Glomerular visceral epithelial cell (primary cell): ENCODE data around the gene DAZAP1.
A peak's percentile ranks its signal among the peaks of the same experiment; 100 is the strongest.
"Not testable (repeated sequence)": the region's sequence is repeated elsewhere in the genome, so short reads cannot be mapped to it uniquely, and the experiment has no call there.

Experiments
- DNase-seq: peaks from one replicate; pipeline ENCODE4 v3.0.0-alpha.2; 2016; ENCODE audit errors: extremely low spot score

The DAZAP1 gene

DNA sequence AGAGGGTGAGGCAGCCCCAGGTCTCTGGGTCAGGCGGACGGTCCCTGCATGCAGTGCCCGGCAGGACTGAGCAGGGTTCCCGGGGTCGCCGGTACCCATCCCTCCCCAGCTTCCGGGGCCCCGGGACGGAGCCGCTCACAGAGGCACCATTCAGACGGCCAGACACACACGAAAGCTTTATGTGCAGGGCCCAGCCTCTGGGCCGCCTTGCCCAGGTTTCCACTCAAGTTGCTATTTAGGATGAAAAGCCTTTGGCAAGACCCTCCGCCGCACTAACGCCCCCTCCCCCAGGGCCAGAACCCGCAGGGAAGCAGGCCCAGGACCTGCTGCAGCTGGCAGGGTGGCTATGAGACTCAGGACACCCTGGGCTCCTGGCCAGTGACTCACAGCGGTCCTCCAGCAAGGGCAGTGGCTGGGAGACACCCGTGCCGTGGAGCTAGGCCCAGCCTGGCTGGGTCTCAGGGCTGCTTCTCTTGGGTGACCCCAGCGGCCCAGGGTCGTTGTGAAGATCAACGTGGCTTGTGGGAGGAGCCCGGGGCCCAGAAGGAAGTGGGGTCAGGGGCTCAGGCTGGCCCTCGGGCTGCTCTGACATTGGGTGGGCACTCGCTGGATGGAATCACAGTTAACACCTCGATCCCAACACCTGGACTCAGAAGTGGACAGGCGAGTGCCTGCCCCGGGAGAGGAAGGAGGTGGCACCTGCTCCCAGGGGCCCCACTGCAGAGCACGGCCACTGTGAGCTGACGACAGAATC is 66.8 kb downstream of the DAZAP1 start:
- no peak for DNase-seq

DNA sequence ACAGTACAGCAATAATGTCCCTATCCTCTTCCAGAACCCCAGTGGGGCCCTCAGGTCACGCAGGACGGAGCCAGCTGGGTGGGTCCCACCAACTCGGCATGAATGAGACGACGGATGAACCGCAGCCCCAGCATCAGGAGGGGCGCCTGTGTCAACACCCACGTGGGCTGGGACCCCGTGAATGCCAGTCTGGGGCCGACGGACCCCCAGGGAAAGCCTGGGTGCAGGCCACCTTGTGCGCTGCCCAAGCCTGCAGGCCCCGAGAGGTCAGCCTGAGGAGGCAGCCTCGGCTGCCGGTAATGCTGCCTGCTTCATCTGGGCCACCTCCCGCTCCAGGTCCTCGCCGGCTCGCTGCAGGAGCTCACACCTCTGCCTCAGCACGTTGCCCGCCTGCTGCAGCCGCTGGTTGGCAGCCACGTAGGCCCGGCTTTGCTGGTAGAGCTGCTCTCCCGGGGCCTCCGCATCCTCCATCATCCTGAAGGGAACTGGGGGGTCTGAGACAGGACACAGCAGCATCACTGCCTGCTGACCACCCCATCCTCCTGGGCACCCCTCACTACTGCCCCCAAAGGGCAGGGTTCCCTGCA is 67.5 kb downstream of the DAZAP1 start:
- DNase-seq: no peak

DNA sequence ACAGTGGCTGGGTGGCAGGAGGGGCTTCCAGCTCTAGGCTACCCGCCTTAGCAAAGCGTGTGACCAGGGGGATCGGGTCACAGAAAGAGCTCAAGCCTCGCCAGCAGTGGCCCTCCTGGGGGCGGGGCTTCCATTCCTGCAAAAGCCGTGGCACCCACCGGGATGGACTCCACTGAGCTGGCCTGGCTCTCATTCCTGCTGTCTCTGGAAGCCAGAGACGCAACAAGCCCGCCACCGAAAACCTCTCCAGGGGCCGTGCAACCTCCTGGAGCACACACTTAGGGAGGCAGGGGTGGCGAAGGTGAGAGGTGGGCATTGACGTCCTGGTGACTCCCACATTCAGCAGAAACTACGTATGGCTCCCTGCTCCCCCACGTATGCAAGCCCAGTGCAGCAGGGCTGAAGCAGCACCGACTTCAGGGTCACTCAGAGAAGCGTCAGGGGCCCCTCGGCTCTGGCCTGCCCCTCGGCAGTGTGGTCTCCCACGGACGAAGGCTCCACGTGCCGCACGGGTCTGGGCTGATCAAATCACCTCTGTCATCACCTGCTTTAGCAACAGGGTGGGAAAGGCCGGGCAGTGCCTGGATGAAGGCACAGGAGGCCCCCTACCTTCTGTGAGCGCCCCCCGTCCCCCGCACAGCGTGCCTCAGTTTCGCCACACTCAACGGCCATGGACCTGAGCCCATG is 68.5 kb downstream of the DAZAP1 start:
- no peak for DNase-seq

DNA sequence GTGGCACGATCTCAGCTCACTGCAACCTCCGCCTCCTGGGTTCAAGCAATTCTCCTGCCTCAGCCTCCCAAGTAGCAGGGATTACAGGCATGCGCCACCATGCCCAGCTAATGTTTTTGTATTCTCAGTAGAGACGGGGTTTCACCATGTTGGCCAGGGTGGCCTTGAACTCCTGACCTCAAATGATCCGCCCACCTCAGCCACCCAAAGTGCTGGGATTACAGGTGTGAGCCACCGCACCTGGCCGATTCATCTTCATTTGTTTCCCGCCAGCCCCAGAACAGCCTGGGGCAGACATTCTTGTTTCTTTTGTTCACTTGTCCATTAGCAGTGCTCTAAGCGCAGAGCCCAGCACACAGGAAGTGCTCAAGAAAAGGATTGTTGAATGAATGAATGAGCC is 69.7 kb downstream of the DAZAP1 start:
- not testable (repeated sequence) for DNase-seq

DNA sequence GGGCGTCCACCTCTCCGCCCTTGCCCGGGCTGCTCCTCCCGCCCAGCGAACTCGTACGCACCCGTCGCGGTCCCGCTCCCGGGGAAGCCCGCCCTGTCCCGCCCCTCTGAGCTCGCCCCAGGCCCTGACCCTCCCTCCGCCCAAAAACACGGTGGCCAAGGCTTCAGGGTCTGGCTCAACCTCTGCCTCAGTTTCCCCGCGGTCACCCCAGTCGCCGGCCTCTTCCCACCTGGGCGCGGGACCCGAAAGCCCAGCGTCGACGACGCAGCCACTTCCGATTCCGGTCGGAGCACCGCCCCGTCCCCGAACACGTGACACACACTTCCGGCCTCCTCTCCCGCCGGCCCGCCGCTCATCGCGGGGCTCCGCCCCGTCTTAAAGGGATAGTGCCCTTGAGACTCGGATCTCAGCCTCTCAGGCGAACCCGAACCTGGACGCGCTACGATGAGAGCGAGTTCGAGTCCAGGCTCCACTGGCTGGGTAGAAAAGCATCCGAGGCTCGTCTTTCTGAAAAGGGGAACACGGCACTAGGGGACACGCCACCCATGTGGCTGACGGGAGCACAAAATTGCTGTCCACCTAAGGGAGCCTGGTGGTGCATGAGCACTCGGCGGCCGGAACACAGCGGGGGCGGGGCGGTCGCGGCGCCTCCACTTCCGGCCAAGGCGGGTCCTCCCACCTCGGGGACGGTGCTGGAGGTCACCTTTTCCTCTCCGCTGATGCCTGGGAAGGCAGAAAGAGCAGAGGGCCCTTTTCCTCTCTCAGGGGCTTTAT is 71.7 kb downstream of the DAZAP1 start, which contains the start of gene C19orf25:
Gene C19orf25, minus strand, starts transcription at position 282 of the 774 bp plus-strand sequence. CDS start 312 bp downstream, outside the sequence.
- peak; percentile 93 for DNase-seq

DNA sequence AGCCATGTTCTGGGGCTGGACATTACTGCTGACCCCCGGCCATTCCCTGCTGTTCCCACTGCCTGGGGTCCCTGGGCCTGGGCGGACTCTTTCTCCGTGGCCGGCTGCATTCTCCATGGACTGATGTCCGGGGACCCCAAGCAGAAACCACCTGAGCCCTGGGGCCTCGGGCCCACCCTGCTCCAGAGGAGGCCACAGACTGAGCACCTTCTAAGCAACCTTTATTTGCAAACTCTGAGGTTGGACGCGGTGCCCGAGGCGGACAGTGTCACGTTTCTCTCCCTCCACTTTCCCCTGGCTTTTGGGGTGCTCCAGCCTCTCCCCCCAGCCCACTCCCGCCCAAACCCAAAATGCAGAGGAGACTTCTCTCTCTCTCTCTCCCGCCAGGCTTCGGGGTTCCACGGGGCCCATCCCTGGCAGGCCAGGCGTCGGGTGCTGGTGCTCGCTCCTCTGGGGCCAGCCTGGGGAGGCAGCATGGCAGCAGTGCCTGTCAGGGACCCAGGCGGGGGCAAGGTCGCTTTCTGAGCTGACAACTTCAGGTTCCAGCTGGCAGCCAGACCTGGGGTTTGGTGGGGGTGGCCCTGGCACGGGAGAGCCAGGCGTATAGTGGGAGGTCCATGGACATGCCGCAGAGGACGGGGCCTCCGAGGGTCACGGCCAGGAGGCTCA is 74.0 kb downstream of the DAZAP1 start:
- no peak for DNase-seq

DNA sequence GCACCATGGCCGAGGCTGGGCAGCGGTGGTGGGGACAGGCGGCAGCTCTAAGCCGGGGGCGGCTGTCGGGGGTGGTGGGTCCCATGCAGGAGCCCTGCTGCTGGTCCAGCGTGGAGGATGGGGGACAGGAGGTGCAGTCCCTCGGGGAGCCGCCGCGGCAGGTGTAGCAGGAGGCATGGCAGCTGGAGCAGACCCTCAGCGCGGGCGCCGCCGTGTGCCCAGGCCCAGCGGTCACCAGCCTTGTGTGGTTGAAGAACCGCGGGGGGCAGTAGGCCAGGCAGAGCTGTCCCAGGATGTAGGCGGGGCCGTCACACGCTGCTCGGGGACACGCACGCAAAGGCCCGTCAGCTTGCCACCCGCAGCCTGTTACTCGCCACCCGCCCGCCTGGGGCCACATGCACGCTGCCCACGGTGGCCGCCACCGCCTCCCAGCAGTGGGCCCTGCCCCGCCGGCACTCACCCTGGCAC is 74.5 kb downstream of the DAZAP1 start:
- no peak for DNase-seq

DNA sequence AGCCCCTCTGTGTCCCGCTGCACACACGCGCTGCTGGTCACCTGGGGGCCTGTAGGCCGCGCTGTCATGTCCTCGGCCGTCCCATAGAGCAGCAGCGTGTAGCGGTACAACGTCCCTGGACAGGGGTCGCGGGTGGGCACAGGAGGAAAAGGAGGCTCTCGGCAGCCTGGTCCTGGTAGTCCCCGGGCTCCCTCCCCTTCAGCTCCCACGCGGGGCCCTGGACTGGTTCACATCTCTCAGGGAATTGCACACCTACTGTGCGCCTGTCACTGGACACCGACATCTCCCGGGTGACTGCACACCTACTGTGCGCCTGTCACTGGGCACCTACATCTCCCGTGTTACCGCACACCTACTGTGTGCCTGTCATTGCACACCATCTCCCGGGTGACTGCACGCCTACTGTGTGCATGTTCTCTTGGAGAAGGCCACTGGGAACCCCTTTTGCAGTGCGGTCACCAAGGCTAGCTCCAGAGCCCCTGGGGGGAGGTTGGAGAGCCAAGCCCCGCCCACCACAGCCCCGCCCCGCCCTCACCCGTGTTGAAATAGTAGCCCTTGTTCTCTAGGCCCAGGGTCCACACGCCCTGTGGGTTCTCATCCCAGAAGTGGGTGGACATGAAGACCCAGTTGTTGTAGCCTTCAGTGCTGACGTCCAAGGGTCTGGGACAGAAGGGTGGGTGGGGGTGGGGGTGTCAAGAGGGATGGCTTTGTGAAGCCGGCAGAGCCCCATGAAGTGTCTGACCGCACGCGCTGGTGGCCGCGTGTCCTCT is 75.2 kb downstream of the DAZAP1 start:
- DNase-seq: no peak

DNA sequence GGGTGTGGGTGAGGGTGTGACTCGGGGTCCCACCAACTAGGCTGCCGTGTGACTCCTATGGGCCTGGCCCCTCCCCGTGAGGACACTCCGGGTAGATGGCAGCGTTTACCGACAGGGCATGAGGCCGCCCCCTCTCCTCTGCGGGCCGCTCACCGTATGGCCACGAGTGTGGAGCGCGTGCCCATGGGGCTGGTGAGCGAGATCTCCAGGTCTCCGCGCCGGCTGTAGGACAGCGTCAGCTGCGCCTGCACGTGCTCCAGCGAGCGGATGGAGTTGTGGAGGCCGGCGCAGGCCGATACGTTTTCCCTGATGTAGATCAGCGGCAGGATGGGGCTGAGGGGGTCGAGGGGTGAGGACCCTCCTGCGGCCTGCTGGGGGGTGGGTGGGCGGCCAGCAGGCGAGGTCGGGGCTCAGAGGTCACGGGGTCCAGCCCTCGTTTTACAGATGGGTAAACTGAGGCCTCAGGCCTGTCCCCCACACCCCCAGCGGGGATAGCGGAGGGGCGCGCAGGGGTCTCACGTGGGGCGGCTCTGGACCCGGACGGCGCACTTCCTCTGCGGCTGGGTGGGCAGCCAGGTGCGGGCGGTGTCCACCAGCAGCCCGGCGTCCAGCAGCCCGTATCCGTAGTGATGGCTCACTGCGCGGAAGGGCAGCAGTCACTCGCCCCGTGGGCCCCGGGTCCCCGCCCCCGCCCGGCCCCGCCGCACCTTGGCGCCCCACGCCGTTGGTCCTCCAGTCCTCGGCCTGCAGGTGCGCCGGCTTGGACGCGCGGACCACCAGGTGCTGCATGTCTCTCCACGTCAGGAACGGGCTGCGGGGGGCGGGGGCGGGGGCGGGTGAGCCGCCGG is 76.0 kb downstream of the DAZAP1 start:
- DNase-seq: no peak

DNA sequence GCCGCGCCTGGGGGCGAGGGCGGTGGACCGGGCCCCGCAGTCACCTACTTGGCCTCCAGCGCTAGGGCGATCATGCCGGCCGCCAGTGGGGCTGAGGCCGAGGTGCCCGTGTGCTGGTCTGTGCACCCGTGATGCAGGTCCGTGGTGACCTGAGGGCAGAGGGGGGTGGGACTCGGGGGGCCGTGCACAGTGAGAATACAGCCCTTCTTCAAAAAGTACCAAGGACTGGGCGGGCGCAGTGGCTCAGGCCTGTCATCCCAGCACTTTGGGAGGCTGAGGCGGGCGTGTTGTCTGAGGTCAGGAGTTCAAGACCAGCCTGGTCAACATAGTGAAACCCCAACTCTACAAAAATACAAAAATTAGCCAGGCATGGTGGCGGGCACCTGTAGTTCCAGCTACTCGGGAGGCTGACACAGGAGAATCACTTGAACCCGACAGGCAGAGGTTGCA is 76.6 kb downstream of the DAZAP1 start:
- DNase-seq: no peak
